ENCODE measurements around the gene SBNO1.

GRCh38 chr12:123283461-123283860 is 81.2 kb downstream of the SBNO1 start:
- no peak for TF ChIP-seq EZH2 (IDR thresholded peaks at IDR 0.05; ENCODE audit: borderline replicate concordance, insufficient read depth, low read depth, low read length, poor library complexity, severe bottlenecking)
- TF ChIP-seq CTCF (IDR thresholded peaks at IDR 0.05) = no peak
